HL-60 (cell line): ENCODE measurements around the gene STAG3.

Source experiments
- CTCF ChIP-seq: IDR thresholded peaks from one replicate; pipeline ENCODE4 v1.5.1; 2011; ENCODE audit warnings: low read length, control low read depth, inconsistent platforms; ENCODE audit not compliant: insufficient read depth
- GABPA ChIP-seq: IDR thresholded peaks from 2 replicates; pipeline ENCODE4 v1.6.1; 2012; ENCODE audit warnings: low read depth
- POLR2AphosphoS5 ChIP-seq: IDR thresholded peaks from 2 replicates; pipeline ENCODE4 v1.6.1; 2012; ENCODE audit warnings: low read depth
- REST ChIP-seq: IDR thresholded peaks from 2 replicates; pipeline ENCODE4 v1.6.1; 2012; ENCODE audit warnings: low read depth; ENCODE audit not compliant: insufficient replicate concordance
- SPI1 ChIP-seq: IDR thresholded peaks from 2 replicates; pipeline ENCODE4 v1.6.1; 2012; ENCODE audit warnings: low read depth, mild to moderate bottlenecking, borderline replicate concordance

GRCh38 chr7:100152404-100152803 lies 25.3 kb upstream of the STAG3 start:
- TF ChIP-seq CTCF = no peak
- no peak for TF ChIP-seq POLR2AphosphoS5
- TF ChIP-seq SPI1 = peak; percentile 99
- TF ChIP-seq REST = no peak
- no peak for TF ChIP-seq GABPA
